ENCODE measurements around the gene DYRK1B.

The DYRK1B gene

DNA sequence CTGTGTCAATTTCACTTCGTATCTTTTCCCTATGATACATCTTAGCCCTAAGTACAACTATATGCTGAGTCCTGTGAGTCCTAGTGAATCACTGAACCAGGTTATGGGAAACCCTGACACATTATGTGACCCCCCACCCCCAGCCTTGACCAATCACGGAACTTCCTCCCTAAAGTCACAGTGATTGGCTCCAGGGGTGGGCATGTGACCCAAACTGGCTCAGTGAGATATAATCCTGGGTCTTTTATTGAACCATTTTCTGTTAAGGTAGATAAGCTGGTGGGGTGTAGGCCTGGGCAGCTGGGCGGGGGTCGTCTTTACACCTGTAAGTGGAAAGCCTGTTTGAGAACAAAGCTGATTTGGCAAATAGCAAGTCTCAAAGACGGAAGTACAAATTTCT, 32.0 kb upstream of the DYRK1B start (continued):
- TF ChIP-seq SP2 (tag by site-specific recombination; IDR thresholded peaks at IDR 0.05), result no peak
- TF ChIP-seq MYNN (tag by site-specific recombination; IDR thresholded peaks at IDR 0.05; ENCODE audit: borderline replicate concordance), result no peak
- TF ChIP-seq ZNF776 (tag by site-specific recombination; IDR thresholded peaks at IDR 0.05; ENCODE audit: borderline replicate concordance), result no peak

DNA sequence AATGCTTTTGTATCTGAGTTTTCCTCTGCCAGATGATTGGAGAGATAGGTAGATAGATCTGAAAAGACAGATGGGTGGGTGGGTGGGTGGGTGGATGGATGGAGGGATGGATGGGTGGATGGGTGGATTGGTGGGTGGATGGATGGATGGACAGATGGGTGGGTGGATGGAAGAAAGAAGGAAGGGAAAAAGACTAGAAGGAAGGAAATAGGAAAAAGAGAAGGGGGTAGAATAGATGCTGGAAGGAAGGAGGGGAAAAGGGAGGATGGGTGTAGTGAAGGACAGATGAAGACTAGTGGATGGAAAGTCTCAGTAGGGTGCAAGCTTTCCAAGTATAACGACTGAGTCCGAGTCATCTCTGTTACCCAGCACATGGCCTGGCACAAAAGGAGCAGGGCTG, 31.2 kb upstream of the DYRK1B start:
- CTCF ChIA-PET, result interaction anchor here (0.6 kb wide), 1 partner anchor 64 kb away, joined by 3 read pairs; no protein-coding TSS in a partner anchor
- POLR2A ChIA-PET, result no interaction called here
- Histone ChIP-seq H3K27ac (ENCODE audit: extremely low read depth, low read depth, low read length) (no peak overlapping the region), H3K9me3 (ENCODE audit: control insufficient read depth, insufficient read depth, low read depth, low read length) (no peaks in the 10 kb centered on the region), H3K4me3 (ENCODE audit: low read depth, low read length) (no peak overlapping the region), H3K36me3 (ENCODE audit: control insufficient read depth in 2 of 2, insufficient read depth in 1 of 2, low read length in 2 of 2) (no peaks in the 10 kb centered on the region), H3K4me1 (ENCODE audit: control insufficient read depth, insufficient read depth, low read length) (peaks cover 3% of the 10 kb centered on the region)
- TF ChIP-seq EGR2 (tag by site-specific recombination; IDR thresholded peaks at IDR 0.05; ENCODE audit: low read depth) (peak; percentile 69; the same call in 1 of the 2 replicates), ZNF366 (tag by site-specific recombination; conservative IDR thresholded peaks at IDR 0.05) (peak; percentile 58; the same call in 1 of the 2 replicates), ZFHX2 (tag by site-specific recombination; conservative IDR thresholded peaks at IDR 0.05) (peak; percentile 24; the same call in 1 of the 2 replicates), ZNF184 (tag by site-specific recombination; IDR thresholded peaks at IDR 0.05) (no peak)

DNA sequence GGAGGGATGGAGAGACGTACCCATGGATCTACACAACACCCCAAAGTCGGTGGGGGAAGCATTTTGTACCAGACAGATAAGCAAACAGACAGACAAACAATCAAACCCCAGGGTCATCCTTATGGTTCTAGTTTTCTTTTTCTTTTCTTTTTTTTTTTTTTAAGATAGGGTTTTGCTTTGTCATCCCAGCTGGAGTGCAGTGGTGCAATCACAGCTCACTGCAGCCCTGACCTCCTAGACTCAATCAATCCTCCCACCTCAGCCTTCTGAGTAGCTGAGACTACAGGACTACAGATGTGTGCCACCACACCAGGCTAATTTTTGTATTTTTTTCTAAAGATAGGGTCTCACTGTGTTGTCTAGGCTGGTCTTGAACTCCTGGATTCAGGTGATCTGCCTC, 30.2 kb upstream of the DYRK1B start:
- H3K4me1 ChIP-seq (ENCODE audit: control insufficient read depth, insufficient read depth, low read length), result no peaks in the 10 kb centered on the region
- TF ChIP-seq, protein P1, sequence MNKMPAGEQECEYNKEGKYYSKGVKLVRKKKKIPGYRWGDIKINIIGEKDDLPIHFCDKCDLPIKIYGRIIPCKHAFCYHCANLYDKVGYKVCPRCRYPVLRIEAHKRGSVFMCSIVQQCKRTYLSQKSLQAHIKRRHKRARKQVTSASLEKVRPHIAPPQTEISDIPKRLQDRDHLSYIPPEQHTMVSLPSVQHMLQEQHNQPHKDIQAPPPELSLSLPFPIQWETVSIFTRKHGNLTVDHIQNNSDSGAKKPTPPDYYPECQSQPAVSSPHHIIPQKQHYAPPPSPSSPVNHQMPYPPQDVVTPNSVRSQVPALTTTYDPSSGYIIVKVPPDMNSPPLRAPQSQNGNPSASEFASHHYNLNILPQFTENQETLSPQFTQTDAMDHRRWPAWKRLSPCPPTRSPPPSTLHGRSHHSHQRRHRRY (tag by site-specific recombination; IDR thresholded peaks at IDR 0.05), result no peak
- TF ChIP-seq YY2 (tag by site-specific recombination; IDR thresholded peaks at IDR 0.05) (no peak), SALL2 (tag by site-specific recombination; IDR thresholded peaks at IDR 0.05; ENCODE audit: borderline replicate concordance) (no peak), ZNF19 (tag by site-specific recombination; IDR thresholded peaks at IDR 0.05; ENCODE audit: low read depth) (no peak), ZNF48 (tag by site-specific recombination; IDR thresholded peaks at IDR 0.05) (no peak), ZNF596 (tag by site-specific recombination; IDR thresholded peaks at IDR 0.05) (no peak), ZNF548 (tag by site-specific recombination; IDR thresholded peaks at IDR 0.05) (no peak), KLF7 (tag by site-specific recombination; IDR thresholded peaks at IDR 0.05; ENCODE audit: borderline replicate concordance) (no peak), ZBTB17 (tag by site-specific recombination; IDR thresholded peaks at IDR 0.05) (peak; percentile 34; the same call in 1 of the 2 replicates), ZNF561 (tag by site-specific recombination; IDR thresholded peaks at IDR 0.05; ENCODE audit: borderline replicate concordance) (no peak), ZNF555 (tag by site-specific recombination; conservative IDR thresholded peaks at IDR 0.05) (0 out of 2 replicates have a peak, but pooled peaks have one; percentile 2), ZNF366 (tag by site-specific recombination; conservative IDR thresholded peaks at IDR 0.05) (0 out of 2 replicates have a peak, but pooled peaks have one; percentile 35), ZNF585B (tag by site-specific recombination; IDR thresholded peaks at IDR 0.05) (no peak)
- H3K36me3 ChIP-seq (ENCODE audit: control insufficient read depth in 2 of 2, insufficient read depth in 1 of 2, low read length in 2 of 2), result no peaks in the 10 kb centered on the region
- CTCF ChIA-PET, result interaction anchor here (0.9 kb wide), 1 partner anchor 296 kb away, joined by 4 read pairs; no protein-coding TSS in a partner anchor
- H3K27ac ChIP-seq (ENCODE audit: extremely low read depth, low read depth, low read length), result no peak overlapping the region
- H3K9me3 ChIP-seq (ENCODE audit: control insufficient read depth, insufficient read depth, low read depth, low read length), result no peaks in the 10 kb centered on the region
- no peak overlapping the region for H3K4me3 ChIP-seq (ENCODE audit: low read depth, low read length)
- POLR2A ChIA-PET, result interaction anchor here (0.7 kb wide), 1 partner anchor 30 kb away, joined by 4 read pairs; the partner anchor contains the start of gene DYRK1B

DNA sequence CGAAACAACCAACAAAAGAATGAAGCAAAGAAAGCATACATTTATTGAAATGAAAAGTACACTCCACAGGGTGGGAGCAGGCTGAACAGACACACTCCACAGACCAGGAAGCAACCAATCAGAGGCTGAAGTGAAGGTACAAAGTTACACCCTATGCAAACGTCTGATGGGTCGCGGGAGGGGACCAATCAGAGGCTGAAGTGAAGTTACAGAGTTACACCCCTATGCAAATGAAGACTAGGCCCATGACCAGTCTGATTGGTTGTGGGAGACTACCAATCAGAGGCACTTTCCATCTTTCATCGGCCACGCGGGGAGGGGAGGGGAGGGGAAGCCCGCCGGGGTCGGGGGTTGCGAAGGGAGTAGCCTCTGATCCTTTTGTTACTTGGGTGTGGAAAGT, 24.6 kb upstream of the DYRK1B start:
- no peak for TF ChIP-seq ZNF837 (tag by site-specific recombination; IDR thresholded peaks at IDR 0.05)
- ChIA-PET CTCF (interaction anchor here (0.7 kb wide), 1 partner anchor 91 kb away, joined by 4 read pairs; no protein-coding TSS in a partner anchor), POLR2A (no interaction called here)
- Histone ChIP-seq H3K4me3 (ENCODE audit: low read depth, low read length) (no peak overlapping the region), H3K36me3 (ENCODE audit: control insufficient read depth in 2 of 2, insufficient read depth in 1 of 2, low read length in 2 of 2) (no peaks in the 10 kb centered on the region; a peak in 1 of 3 replicates), H3K4me1 (ENCODE audit: control insufficient read depth, insufficient read depth, low read length) (no peaks in the 10 kb centered on the region), H3K9me3 (ENCODE audit: control insufficient read depth, insufficient read depth, low read depth, low read length) (no peaks in the 10 kb centered on the region), H3K27ac (ENCODE audit: extremely low read depth, low read depth, low read length) (no peak overlapping the region)
